WTC11 (cell line): Measurements from ENCODE around the gene ARL15. TPM values are rescaled to one million over a fixed set of nuclear protein-coding genes. Genes with fewer than 3 reads are reported as not detected.

Experiments used
- ATAC-seq: fragments of 200-7000 bp; cut with Tn5 transposase; 2 replicates; pipeline ENCODE4 v1.10.0; 2021; ENCODE audit warnings: mild to moderate bottlenecking, moderate library complexity
- CTCF ChIA-PET: fragments of 300-600 bp; sonication (Branson Sonifier 250); formaldehyde crosslinking; loops from one replicate; lab custom pipeline; 2021; ENCODE audit warnings: antibody characterized with exemption; lab: Charles Lee
- POLR2A ChIA-PET: fragments of 350-600 bp; sonication (Branson Sonifier 250); formaldehyde crosslinking; loops from one replicate; lab custom pipeline; 2021; ENCODE audit warnings: antibody characterized with exemption; lab: Charles Lee
- DNase-seq: peaks from one replicate; pipeline ENCODE4 v3.0.0; 2021; ENCODE audit warnings: low spot score
- H3K27ac Mint-ChIP-seq: 2 replicates; pipeline ENCODE4 v1.8.0; 2021; ENCODE audit warnings: mixed read lengths
- H3K27me3 Mint-ChIP-seq: 2 replicates; pipeline ENCODE4 v1.8.0; 2021; ENCODE audit warnings: low read depth, mild to moderate bottlenecking, moderate library complexity, mixed read lengths
- H3K36me3 Mint-ChIP-seq: 2 replicates; pipeline ENCODE4 v1.8.0; 2021; ENCODE audit warnings: mixed read lengths
- H3K4me1 Mint-ChIP-seq: 2 replicates; pipeline ENCODE4 v1.8.0; 2022; ENCODE audit warnings: mixed read lengths
- H3K4me3 Mint-ChIP-seq: 2 replicates; pipeline ENCODE4 v1.8.0; 2021; ENCODE audit warnings: mild to moderate bottlenecking, moderate library complexity, mixed read lengths
- H3K9me3 Mint-ChIP-seq: 2 replicates; pipeline ENCODE4 v1.8.0; 2021; ENCODE audit warnings: mixed read lengths
- ATF1 ChIP-seq: sonication (generic); formaldehyde crosslinking; IDR thresholded peaks from 2 replicates; pipeline ENCODE4 v1.8.1; 2023; ENCODE audit warnings: mild to moderate bottlenecking, moderate library complexity, missing genetic modification reagents
- CREB1 ChIP-seq: sonication (generic); formaldehyde crosslinking; IDR thresholded peaks from 2 replicates; pipeline ENCODE4 v1.8.0; 2023; ENCODE audit warnings: mild to moderate bottlenecking, missing genetic modification reagents
- FOXJ3 ChIP-seq: sonication (generic); formaldehyde crosslinking; IDR thresholded peaks from 2 replicates; pipeline ENCODE4 v1.9.0; 2021; ENCODE audit warnings: missing genetic modification reagents, mild to moderate bottlenecking, borderline replicate concordance
- GTF2I ChIP-seq: fragments of 250-450 bp; sonication (Bioruptor Pico); conservative IDR thresholded peaks from 2 replicates; pipeline ENCODE4 v1.4.0; 2021; ENCODE audit warnings: mild to moderate bottlenecking
- HMGA2 ChIP-seq: fragments of 250-450 bp; sonication (Bioruptor Pico); IDR thresholded peaks from 2 replicates; pipeline ENCODE4 v1.4.0; 2021; ENCODE audit warnings: mild to moderate bottlenecking, moderate library complexity
- JAZF1 ChIP-seq: fragments of 250-450 bp; sonication (Bioruptor Pico); IDR thresholded peaks from 2 replicates; pipeline ENCODE4 v1.9.0; 2021; ENCODE audit warnings: moderate library complexity, mild to moderate bottlenecking, inconsistent platforms
- KAT7 ChIP-seq: sonication (generic); formaldehyde crosslinking; IDR thresholded peaks from 2 replicates; pipeline ENCODE4 v1.8.1; 2023; ENCODE audit warnings: missing genetic modification reagents, mild to moderate bottlenecking, borderline replicate concordance
- MXD4 ChIP-seq: fragments of 250-450 bp; sonication (Bioruptor Pico); IDR thresholded peaks from 2 replicates; pipeline ENCODE4 v1.8.0; 2021; ENCODE audit warnings: mild to moderate bottlenecking, moderate library complexity, borderline replicate concordance
- NFATC4 ChIP-seq: fragments of 250-450 bp; sonication (Bioruptor Pico); IDR thresholded peaks from 2 replicates; pipeline ENCODE4 v1.9.0; 2021; ENCODE audit warnings: mild to moderate bottlenecking
- OVOL2 ChIP-seq: fragments of 250-450 bp; sonication (Bioruptor Pico); IDR thresholded peaks from 2 replicates; pipeline ENCODE4 v1.9.0; 2021; ENCODE audit warnings: mild to moderate bottlenecking, borderline replicate concordance
- RELA ChIP-seq: sonication (generic); formaldehyde crosslinking; IDR thresholded peaks from 2 replicates; pipeline ENCODE4 v1.8.1; 2022; ENCODE audit warnings: missing genetic modification reagents, mild to moderate bottlenecking, borderline replicate concordance
- RORB ChIP-seq: fragments of 250-450 bp; sonication (Bioruptor Pico); IDR thresholded peaks from 2 replicates; pipeline ENCODE4 v1.9.0; 2021; ENCODE audit warnings: mild to moderate bottlenecking
- TEAD1 ChIP-seq: sonication (generic); formaldehyde crosslinking; IDR thresholded peaks from 2 replicates; pipeline ENCODE4 v1.8.0; 2022; ENCODE audit warnings: mild to moderate bottlenecking, missing genetic modification reagents
- TEAD4 ChIP-seq: sonication (generic); formaldehyde crosslinking; IDR thresholded peaks from 2 replicates; pipeline ENCODE4 v1.8.0; 2022; ENCODE audit warnings: mild to moderate bottlenecking, missing genetic modification reagents
- TP53 ChIP-seq: sonication (generic); formaldehyde crosslinking; IDR thresholded peaks from 2 replicates; pipeline ENCODE4 v1.8.1; 2023; ENCODE audit warnings: mild to moderate bottlenecking, missing genetic modification reagents
- ZNF138 ChIP-seq: sonication (generic); formaldehyde crosslinking; conservative IDR thresholded peaks from 2 replicates; pipeline ENCODE4 v1.8.1; 2022; ENCODE audit warnings: mild to moderate bottlenecking, moderate library complexity, missing genetic modification reagents
- ZNF263 ChIP-seq: sonication (generic); formaldehyde crosslinking; IDR thresholded peaks from 2 replicates; pipeline ENCODE4 v1.8.1; 2022; ENCODE audit warnings: low read depth, mild to moderate bottlenecking, moderate library complexity, missing genetic modification reagents
- ZNF416 ChIP-seq: fragments of 250-450 bp; sonication (Bioruptor Pico); IDR thresholded peaks from 2 replicates; pipeline ENCODE4 v1.9.0; 2021; ENCODE audit warnings: mild to moderate bottlenecking, inconsistent platforms
- ZNF671 ChIP-seq: fragments of 250-450 bp; sonication (Bioruptor Pico); IDR thresholded peaks from 2 replicates; pipeline ENCODE4 v1.8.0; 2021; ENCODE audit warnings: mild to moderate bottlenecking
- total RNA-seq: library from RNA; stranded (reverse); gene quantifications from 3 replicates; pipeline ENCODE4 v1.2.3, GENCODE V29; 2021
- TF ChIP-seq, protein P1 (sequence below): sonication (generic); formaldehyde crosslinking; IDR thresholded peaks from 2 replicates; pipeline ENCODE4 v1.8.1; 2022; ENCODE audit warnings: low read depth, mild to moderate bottlenecking, moderate library complexity, missing genetic modification reagents, borderline replicate concordance
- TF ChIP-seq, protein P2 (sequence below): sonication (generic); formaldehyde crosslinking; IDR thresholded peaks from 2 replicates; pipeline ENCODE4 v1.8.0; 2023; ENCODE audit warnings: mild to moderate bottlenecking, missing genetic modification reagents
- TF ChIP-seq, protein P3 (sequence below): sonication (generic); formaldehyde crosslinking; IDR thresholded peaks from 2 replicates; pipeline ENCODE4 v1.8.0; 2023; ENCODE audit warnings: missing genetic modification reagents
- TF ChIP-seq, protein P4 (sequence below): fragments of 250-450 bp; sonication (Bioruptor Pico); IDR thresholded peaks from 2 replicates; pipeline ENCODE4 v1.9.0; 2021; ENCODE audit warnings: mild to moderate bottlenecking, borderline replicate concordance
- TF ChIP-seq, protein P5 (sequence below): sonication (generic); formaldehyde crosslinking; IDR thresholded peaks from 2 replicates; pipeline ENCODE4 v1.8.1; 2023; ENCODE audit warnings: mild to moderate bottlenecking, moderate library complexity, missing genetic modification reagents

Gene ARL15
- total RNA-seq, 1 experiment from 2014 or later = 20.1 TPM

DNA sequence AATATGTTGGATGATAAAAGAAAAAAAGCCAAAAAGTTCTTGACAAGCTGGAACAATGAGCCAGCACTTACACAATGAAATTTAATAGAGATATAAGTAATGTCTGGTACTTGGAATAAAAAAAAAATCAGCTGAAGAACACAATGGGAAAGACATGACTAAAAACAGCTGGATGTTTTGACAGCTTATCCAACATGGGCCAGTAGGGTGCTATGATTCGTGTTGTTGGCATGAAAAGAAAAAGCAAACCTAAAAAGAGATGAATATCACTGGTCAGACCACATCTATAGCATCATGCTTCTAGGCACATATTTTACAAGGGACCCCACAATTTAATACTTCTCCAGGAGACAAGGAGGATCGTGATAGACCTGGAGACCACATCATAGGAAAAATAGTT lies 175.3 kb downstream of the ARL15 start:
- Mint-ChIP-seq H3K36me3 (no peaks in the 10 kb centered on the region), H3K9me3 (no peaks in the 10 kb centered on the region), H3K4me3 (no peak overlapping the region), H3K27ac (no peak overlapping the region), H3K27me3 (no peaks in the 10 kb centered on the region), H3K4me1 (no peaks in the 10 kb centered on the region)
- ChIA-PET CTCF (interaction anchor here (0.6 kb wide), 1 partner anchor 340 kb away, joined by 3 read pairs; no protein-coding TSS in a partner anchor), POLR2A (no interaction called here)
- DNase-seq (no peak), ATAC-seq (no peak)
- no peak for TF ChIP-seq TEAD1 (CRISPR knock-in tag)
- no peak for TF ChIP-seq KAT7
- no peak for TF ChIP-seq HMGA2 (CRISPR knock-in tag)
- TF ChIP-seq RORB (CRISPR knock-in tag) = no peak
- TF ChIP-seq, protein P1, sequence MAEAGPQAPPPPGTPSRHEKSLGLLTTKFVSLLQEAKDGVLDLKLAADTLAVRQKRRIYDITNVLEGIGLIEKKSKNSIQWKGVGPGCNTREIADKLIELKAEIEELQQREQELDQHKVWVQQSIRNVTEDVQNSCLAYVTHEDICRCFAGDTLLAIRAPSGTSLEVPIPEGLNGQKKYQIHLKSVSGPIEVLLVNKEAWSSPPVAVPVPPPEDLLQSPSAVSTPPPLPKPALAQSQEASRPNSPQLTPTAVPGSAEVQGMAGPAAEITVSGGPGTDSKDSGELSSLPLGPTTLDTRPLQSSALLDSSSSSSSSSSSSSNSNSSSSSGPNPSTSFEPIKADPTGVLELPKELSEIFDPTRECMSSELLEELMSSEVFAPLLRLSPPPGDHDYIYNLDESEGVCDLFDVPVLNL (CRISPR knock-in tag) = no peak
- TF ChIP-seq, protein P2, sequence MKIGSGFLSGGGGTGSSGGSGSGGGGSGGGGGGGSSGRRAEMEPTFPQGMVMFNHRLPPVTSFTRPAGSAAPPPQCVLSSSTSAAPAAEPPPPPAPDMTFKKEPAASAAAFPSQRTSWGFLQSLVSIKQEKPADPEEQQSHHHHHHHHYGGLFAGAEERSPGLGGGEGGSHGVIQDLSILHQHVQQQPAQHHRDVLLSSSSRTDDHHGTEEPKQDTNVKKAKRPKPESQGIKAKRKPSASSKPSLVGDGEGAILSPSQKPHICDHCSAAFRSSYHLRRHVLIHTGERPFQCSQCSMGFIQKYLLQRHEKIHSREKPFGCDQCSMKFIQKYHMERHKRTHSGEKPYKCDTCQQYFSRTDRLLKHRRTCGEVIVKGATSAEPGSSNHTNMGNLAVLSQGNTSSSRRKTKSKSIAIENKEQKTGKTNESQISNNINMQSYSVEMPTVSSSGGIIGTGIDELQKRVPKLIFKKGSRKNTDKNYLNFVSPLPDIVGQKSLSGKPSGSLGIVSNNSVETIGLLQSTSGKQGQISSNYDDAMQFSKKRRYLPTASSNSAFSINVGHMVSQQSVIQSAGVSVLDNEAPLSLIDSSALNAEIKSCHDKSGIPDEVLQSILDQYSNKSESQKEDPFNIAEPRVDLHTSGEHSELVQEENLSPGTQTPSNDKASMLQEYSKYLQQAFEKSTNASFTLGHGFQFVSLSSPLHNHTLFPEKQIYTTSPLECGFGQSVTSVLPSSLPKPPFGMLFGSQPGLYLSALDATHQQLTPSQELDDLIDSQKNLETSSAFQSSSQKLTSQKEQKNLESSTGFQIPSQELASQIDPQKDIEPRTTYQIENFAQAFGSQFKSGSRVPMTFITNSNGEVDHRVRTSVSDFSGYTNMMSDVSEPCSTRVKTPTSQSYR = no peak
- TF ChIP-seq OVOL2 (CRISPR knock-in tag) = no peak
- no peak for TF ChIP-seq NFATC4 (CRISPR knock-in tag)
- TF ChIP-seq TEAD4 (CRISPR knock-in tag) = no peak
- no peak for TF ChIP-seq MXD4
- TF ChIP-seq ZNF138 (CRISPR knock-in tag) = no peak
- TF ChIP-seq FOXJ3 (CRISPR knock-in tag) = no peak
- no peak for TF ChIP-seq GTF2I
- no peak for TF ChIP-seq RELA (CRISPR knock-in tag)

DNA sequence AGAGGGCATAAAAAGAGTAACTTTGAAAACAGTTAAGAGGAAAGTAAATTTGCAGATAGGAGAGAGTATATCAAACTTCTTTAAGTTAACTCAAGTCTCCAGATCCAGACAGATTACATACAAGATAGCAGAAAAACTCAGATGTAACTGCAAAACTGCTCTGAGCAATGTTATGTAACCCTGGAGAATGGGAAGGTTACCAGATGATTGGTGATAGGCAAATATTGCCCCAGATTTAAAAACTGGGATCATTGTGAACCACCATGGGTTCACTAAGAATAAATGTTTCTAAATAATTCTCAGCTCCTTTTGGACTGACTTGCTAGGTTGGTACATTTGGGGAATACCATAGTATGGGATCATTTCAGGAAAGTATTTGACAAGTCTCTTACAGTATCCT lies 176.5 kb downstream of the ARL15 start:
- TF ChIP-seq TP53 (CRISPR knock-in tag) (no peak), NFATC4 (CRISPR knock-in tag) (no peak), ATF1 (CRISPR knock-in tag) (no peak), ZNF263 (CRISPR knock-in tag) (no peak), ZNF416 (CRISPR knock-in tag) (no peak), ZNF671 (CRISPR knock-in tag) (no peak), CREB1 (CRISPR knock-in tag) (no peak), TEAD1 (CRISPR knock-in tag) (no peak), JAZF1 (CRISPR knock-in tag) (no peak), RELA (CRISPR knock-in tag) (no peak)
- TF ChIP-seq, protein P3, sequence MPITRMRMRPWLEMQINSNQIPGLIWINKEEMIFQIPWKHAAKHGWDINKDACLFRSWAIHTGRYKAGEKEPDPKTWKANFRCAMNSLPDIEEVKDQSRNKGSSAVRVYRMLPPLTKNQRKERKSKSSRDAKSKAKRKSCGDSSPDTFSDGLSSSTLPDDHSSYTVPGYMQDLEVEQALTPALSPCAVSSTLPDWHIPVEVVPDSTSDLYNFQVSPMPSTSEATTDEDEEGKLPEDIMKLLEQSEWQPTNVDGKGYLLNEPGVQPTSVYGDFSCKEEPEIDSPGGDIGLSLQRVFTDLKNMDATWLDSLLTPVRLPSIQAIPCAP (CRISPR knock-in tag) = no peak
- TF ChIP-seq, protein P4, sequence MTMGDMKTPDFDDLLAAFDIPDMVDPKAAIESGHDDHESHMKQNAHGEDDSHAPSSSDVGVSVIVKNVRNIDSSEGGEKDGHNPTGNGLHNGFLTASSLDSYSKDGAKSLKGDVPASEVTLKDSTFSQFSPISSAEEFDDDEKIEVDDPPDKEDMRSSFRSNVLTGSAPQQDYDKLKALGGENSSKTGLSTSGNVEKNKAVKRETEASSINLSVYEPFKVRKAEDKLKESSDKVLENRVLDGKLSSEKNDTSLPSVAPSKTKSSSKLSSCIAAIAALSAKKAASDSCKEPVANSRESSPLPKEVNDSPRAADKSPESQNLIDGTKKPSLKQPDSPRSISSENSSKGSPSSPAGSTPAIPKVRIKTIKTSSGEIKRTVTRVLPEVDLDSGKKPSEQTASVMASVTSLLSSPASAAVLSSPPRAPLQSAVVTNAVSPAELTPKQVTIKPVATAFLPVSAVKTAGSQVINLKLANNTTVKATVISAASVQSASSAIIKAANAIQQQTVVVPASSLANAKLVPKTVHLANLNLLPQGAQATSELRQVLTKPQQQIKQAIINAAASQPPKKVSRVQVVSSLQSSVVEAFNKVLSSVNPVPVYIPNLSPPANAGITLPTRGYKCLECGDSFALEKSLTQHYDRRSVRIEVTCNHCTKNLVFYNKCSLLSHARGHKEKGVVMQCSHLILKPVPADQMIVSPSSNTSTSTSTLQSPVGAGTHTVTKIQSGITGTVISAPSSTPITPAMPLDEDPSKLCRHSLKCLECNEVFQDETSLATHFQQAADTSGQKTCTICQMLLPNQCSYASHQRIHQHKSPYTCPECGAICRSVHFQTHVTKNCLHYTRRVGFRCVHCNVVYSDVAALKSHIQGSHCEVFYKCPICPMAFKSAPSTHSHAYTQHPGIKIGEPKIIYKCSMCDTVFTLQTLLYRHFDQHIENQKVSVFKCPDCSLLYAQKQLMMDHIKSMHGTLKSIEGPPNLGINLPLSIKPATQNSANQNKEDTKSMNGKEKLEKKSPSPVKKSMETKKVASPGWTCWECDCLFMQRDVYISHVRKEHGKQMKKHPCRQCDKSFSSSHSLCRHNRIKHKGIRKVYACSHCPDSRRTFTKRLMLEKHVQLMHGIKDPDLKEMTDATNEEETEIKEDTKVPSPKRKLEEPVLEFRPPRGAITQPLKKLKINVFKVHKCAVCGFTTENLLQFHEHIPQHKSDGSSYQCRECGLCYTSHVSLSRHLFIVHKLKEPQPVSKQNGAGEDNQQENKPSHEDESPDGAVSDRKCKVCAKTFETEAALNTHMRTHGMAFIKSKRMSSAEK = no peak
- TF ChIP-seq, protein P5, sequence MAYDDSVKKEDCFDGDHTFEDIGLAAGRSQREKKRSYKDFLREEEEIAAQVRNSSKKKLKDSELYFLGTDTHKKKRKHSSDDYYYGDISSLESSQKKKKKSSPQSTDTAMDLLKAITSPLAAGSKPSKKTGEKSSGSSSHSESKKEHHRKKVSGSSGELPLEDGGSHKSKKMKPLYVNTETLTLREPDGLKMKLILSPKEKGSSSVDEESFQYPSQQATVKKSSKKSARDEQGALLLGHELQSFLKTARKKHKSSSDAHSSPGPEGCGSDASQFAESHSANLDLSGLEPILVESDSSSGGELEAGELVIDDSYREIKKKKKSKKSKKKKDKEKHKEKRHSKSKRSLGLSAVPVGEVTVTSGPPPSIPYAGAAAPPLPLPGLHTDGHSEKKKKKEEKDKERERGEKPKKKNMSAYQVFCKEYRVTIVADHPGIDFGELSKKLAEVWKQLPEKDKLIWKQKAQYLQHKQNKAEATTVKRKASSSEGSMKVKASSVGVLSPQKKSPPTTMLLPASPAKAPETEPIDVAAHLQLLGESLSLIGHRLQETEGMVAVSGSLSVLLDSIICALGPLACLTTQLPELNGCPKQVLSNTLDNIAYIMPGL (CRISPR knock-in tag) = no peak

More for the DNA sequence above, 176.5 kb downstream of the ARL15 start:
- ATAC-seq (no peak), DNase-seq (no peak)
- H3K27ac Mint-ChIP-seq = no peak overlapping the region
- POLR2A ChIA-PET = interaction anchor here (0.6 kb wide), 2 partner anchors 111 to 843 kb away, joined by 4 read pairs; no protein-coding TSS in a partner anchor
- CTCF ChIA-PET = no interaction called here
- no peaks in the 10 kb centered on the region for H3K36me3 Mint-ChIP-seq
- no peaks in the 10 kb centered on the region for H3K27me3 Mint-ChIP-seq
- H3K9me3 Mint-ChIP-seq = no peaks in the 10 kb centered on the region
- no peak overlapping the region for H3K4me3 Mint-ChIP-seq
- no peaks in the 10 kb centered on the region for H3K4me1 Mint-ChIP-seq
